Forelimb muscle (tissue), 1 donor: ENCODE data around the gene MRPL52. TPM values are rescaled to one million over a fixed set of nuclear protein-coding genes. Genes with fewer than 3 reads are reported as not detected.

Source experiments
- DNase-seq: peaks from one replicate; pipeline ENCODE4 v3.0.0-alpha.2; 2013; ENCODE audit warnings: low read depth
- polyA plus RNA-seq: library from polyadenylated mRNA; unstranded; fragments of 120-200 nt; gene quantifications from one replicate; pipeline ENCODE4 v1.2.1, GENCODE V29; 2013; ENCODE audit not compliant: insufficient read length

The MRPL52 gene
- polyA plus RNA-seq, 1 donor: 73.7 TPM

DNA sequence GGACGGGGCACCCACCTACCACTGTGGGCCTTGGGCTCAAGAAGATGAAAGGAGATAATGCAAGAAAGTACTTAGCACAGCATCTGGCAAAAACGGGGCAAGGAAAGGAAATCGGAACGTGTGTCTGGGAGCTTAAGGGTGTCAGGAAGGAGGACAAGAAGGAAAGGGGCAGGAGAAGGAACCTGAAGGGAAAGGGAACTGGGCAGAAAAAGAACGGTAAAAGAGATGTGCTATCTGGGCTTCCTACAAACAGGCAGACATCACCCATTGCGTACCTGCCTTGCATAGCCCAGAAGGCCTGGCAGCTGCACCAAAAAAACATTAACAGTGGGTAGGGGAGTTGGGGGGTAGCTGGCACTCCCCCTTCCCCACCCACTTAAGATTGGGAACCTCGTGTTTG is 52.4 kb downstream of the MRPL52 start:
- no peak for DNase-seq

DNA sequence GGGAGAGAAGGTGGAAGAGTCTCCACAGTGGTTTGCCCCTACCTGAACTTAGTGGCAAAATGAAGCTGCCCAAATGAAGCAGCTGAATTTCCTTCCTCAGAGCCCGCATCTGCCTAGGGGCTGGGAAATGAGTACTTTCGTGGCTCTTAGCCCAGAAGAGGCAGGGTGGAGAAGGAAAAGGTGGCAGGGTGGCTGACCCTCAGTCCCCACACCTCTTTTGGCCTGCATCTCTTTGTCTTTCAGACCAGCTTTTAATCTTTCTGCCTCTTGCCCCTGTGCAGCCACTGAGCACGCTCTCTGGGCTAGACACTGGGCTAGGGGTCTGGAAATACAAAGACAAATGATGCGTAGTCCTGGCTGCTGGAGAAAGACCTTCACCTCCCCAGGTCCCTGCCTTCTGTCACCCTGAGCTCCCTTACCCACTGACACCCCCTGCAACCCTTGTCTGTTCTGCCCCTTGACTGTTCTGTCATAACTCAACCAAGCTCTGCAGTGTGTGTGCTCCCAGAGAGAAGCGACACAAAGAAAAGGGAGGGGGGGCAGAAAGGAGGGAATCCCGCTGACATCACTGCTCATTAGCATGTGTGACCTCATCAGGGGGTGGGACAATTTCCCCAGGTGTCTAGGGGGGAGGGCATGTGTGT is 53.0 kb downstream of the MRPL52 start:
- no peak for DNase-seq

DNA sequence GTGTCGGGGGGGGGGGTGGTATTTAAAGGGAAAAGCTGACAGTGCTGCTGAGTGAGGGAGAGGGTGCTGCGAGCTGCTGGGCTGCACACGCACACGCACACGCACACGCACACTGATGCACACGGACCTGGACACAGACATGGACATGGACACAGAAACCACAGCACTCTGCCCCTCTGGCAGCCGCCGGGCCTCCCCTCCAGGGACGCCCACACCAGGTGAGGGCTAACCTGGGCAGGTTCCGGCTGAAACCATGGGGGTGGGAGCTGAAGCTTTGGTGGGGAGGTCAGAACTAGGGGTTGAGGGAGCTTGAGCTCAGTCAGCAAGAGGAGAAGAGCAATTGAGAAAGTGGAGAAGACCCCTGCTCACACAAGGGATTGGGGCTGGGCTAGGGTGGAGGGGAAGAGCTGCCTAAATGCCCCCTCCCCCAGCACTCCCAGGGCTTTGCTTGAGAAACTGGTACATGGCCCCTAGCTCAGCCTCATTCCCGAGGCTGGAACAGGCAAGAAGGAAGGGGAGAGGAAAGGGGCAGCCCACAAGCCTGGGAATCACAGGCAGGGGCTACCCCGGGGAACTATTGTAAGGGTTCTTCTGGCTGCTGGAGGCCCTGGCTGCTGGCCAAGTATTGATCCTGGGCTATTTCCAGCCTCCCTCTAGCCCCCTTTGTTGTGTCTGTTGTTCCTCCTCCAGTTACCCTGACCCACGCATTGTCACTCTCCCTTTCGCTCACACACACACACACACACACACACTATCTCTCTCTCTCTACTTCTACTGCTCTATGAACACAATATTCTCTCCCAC is 53.7 kb downstream of the MRPL52 start, which contains the start of gene REM2:
REM2 (plus strand) TSS at position 50 of the 804 bp plus-strand sequence; CDS start at position 116, 66 bp downstream.
- no peak for DNase-seq

DNA sequence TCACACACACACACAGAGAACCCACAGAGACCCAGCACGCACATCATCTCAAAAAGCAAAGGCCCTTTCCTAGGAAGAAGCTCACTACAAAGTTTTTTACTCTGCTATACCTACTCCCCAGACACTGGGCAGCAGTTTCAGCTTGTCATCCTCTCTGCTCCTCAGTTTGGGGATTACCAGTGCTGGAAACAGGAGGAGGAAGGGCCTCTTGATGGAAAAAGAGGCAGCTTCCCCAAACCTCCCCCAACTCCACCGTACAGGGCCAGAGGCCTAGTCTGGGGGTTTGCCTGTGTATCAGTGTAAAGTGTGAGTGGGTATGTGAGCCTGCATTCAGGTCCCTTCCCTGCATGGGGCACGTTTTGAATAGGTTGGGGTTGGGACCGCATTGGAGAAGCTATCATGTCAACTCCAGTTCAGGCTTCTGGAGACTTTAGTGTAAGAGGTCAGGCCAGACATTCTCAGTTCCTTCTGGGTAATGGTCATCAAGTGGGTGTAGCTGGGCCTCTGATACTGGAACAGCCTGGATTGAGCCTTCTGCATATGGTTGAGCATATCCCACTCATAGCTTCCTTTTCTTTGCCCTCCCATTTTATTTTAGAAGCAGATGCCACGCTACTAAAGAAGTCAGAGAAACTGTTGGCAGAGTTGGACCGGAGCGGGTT is 54.5 kb downstream of the MRPL52 start:
- no peak for DNase-seq

Other genes with a start within 250 kb of the MRPL52 start
- 111 TPM for gene DAD1, start 240.7 kb upstream of the MRPL52 start, polyA plus RNA-seq
- gene ABHD4, start 231.6 kb upstream of the MRPL52 start, polyA plus RNA-seq: 13.3 TPM
- 0.13 TPM for gene OR6J1, start 185.5 kb upstream of the MRPL52 start, polyA plus RNA-seq
- gene OXA1L, start 63.2 kb upstream of the MRPL52 start, polyA plus RNA-seq: 250 TPM
- gene SLC7A7, start 14.5 kb upstream of the MRPL52 start, polyA plus RNA-seq: 25.7 TPM
- gene MMP14, start 6.7 kb downstream of the MRPL52 start, polyA plus RNA-seq: 157 TPM
- gene LRP10, start 41.9 kb downstream of the MRPL52 start, polyA plus RNA-seq: 36.5 TPM
- 0.24 TPM for gene REM2, start 53.3 kb downstream of the MRPL52 start, polyA plus RNA-seq
- gene RBM23, start 89.3 kb downstream of the MRPL52 start, polyA plus RNA-seq: 57.9 TPM
- gene PRMT5, start 99.5 kb downstream of the MRPL52 start, polyA plus RNA-seq: 61.0 TPM
- gene HAUS4, start 127.2 kb downstream of the MRPL52 start, polyA plus RNA-seq: 30.2 TPM
- 44.8 TPM for gene AJUBA, start 152.7 kb downstream of the MRPL52 start, polyA plus RNA-seq
- gene C14orf93, start 180.3 kb downstream of the MRPL52 start, polyA plus RNA-seq: 11.2 TPM
- 226 TPM for gene PSMB5, start 205.0 kb downstream of the MRPL52 start, polyA plus RNA-seq
- not detected for gene PSMB11, start 212.3 kb downstream of the MRPL52 start, polyA plus RNA-seq
- gene CDH24, start 227.6 kb downstream of the MRPL52 start, polyA plus RNA-seq: 3.8 TPM